Loucy (cell line): ENCODE data around the gene ZSWIM7.

Experiments used
- H2AFZ ChIP-seq: fragments of 200-600 bp; sonication (generic); 2 replicates; pipeline ENCODE4 v1.6.0; 2016; ENCODE audit warnings: antibody characterized with exemption, mild to moderate bottlenecking, low read length, moderate library complexity
- H3F3A ChIP-seq: fragments of 200-600 bp; 2 replicates; pipeline ENCODE4 v1.6.0; 2016; ENCODE audit warnings: antibody characterized with exemption, low read depth, mild to moderate bottlenecking
- H3K27me3 ChIP-seq: fragments of 200-600 bp; sonication (generic); 2 replicates; pipeline ENCODE4 v1.6.1; 2014; ENCODE audit warnings: low read length, mild to moderate bottlenecking; ENCODE audit not compliant: insufficient read depth, poor library complexity, severe bottlenecking
- H3K36me3 ChIP-seq: fragments of 200-600 bp; sonication (generic); 2 replicates; pipeline ENCODE4 v1.6.1; 2016; ENCODE audit warnings: low read length; ENCODE audit not compliant: insufficient read depth
- H3K4me1 ChIP-seq: fragments of 200-600 bp; sonication (generic); 2 replicates; pipeline ENCODE4 v1.5.1; 2014; ENCODE audit warnings: low read length, mild to moderate bottlenecking; ENCODE audit not compliant: insufficient read depth, poor library complexity, severe bottlenecking
- H3K4me2 ChIP-seq: fragments of 200-600 bp; sonication (generic); 2 replicates; pipeline ENCODE4 v1.6.0; 2014; ENCODE audit warnings: antibody characterized with exemption, low read length, low read depth, mild to moderate bottlenecking; ENCODE audit not compliant: poor library complexity, severe bottlenecking
- H3K4me3 ChIP-seq: fragments of 200-600 bp; sonication (generic); 2 replicates; pipeline ENCODE4 v1.5.1; 2014; ENCODE audit warnings: low read length, mild to moderate bottlenecking, mixed read lengths; ENCODE audit not compliant: poor library complexity, severe bottlenecking
- H3K79me2 ChIP-seq: fragments of 200-600 bp; sonication (generic); 2 replicates; pipeline ENCODE4 v1.6.1; 2014; ENCODE audit warnings: low read length; ENCODE audit not compliant: insufficient read depth
- H3K9ac ChIP-seq: fragments of 200-600 bp; sonication (generic); 2 replicates; pipeline ENCODE4 v1.6.0; 2014; ENCODE audit warnings: mild to moderate bottlenecking, low read depth, low read length, moderate library complexity; ENCODE audit not compliant: poor library complexity, severe bottlenecking
- H3K9me2 ChIP-seq: fragments of 200-600 bp; sonication (generic); replicated peaks from 2 replicates; pipeline ENCODE4 v1.6.1; 2016; ENCODE audit warnings: low read depth, low read length, mixed read lengths
- H3K9me3 ChIP-seq: fragments of 200-600 bp; sonication (generic); 2 replicates; pipeline ENCODE4 v1.6.1; 2014; ENCODE audit warnings: mild to moderate bottlenecking, antibody characterized with exemption, low read length, low read depth; ENCODE audit not compliant: insufficient read depth
- H4K20me1 ChIP-seq: fragments of 200-600 bp; sonication (generic); 2 replicates; pipeline ENCODE4 v1.6.0; 2014; ENCODE audit warnings: antibody characterized with exemption, low read length, mild to moderate bottlenecking; ENCODE audit not compliant: insufficient read depth, poor library complexity, severe bottlenecking
- EZH2phosphoT487 ChIP-seq: fragments of 200-600 bp; IDR thresholded peaks from 2 replicates; pipeline ENCODE4 v1.6.1; 2018; ENCODE audit warnings: antibody characterized with exemption, mild to moderate bottlenecking, moderate library complexity, borderline replicate concordance
- TF ChIP-seq, protein P1 (sequence below): fragments of 200-600 bp; sonication (generic); conservative IDR thresholded peaks from 2 replicates; pipeline ENCODE4 v1.5.1; 2014; ENCODE audit warnings: mild to moderate bottlenecking, antibody characterized with exemption, low read length

ZSWIM7 gene

GRCh38 chr17:15931394-15931793 is 68.1 kb downstream of the ZSWIM7 start:
- Histone ChIP-seq H3K4me1 (no peaks in the 10 kb centered on the region), H2AFZ (no peak overlapping the region), H3K9me3 (no peaks in the 10 kb centered on the region), H3F3A (no peaks in the 10 kb centered on the region), H3K27me3 (no peaks in the 10 kb centered on the region), H3K4me3 (no peak overlapping the region), H4K20me1 (no peaks in the 10 kb centered on the region), H3K36me3 (no peaks in the 10 kb centered on the region), H3K9me2 (no peaks in the 10 kb centered on the region), H3K79me2 (no peaks in the 10 kb centered on the region), H3K4me2 (no peak overlapping the region), H3K9ac (no peak overlapping the region)
- TF ChIP-seq, protein P1, sequence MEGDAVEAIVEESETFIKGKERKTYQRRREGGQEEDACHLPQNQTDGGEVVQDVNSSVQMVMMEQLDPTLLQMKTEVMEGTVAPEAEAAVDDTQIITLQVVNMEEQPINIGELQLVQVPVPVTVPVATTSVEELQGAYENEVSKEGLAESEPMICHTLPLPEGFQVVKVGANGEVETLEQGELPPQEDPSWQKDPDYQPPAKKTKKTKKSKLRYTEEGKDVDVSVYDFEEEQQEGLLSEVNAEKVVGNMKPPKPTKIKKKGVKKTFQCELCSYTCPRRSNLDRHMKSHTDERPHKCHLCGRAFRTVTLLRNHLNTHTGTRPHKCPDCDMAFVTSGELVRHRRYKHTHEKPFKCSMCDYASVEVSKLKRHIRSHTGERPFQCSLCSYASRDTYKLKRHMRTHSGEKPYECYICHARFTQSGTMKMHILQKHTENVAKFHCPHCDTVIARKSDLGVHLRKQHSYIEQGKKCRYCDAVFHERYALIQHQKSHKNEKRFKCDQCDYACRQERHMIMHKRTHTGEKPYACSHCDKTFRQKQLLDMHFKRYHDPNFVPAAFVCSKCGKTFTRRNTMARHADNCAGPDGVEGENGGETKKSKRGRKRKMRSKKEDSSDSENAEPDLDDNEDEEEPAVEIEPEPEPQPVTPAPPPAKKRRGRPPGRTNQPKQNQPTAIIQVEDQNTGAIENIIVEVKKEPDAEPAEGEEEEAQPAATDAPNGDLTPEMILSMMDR = no peak
- TF ChIP-seq EZH2phosphoT487 = no peak

- Histone ChIP-seq H2AFZ (no peak overlapping the region), H3K79me2 (no peaks in the 10 kb centered on the region)
- TF ChIP-seq, protein P1 = no peak
- TF ChIP-seq EZH2phosphoT487 = no peak
Measured at GRCh38 chr17:15930426-15930825, 69.1 kb downstream of the ZSWIM7 start.

GRCh38 chr17:15929941-15930340 is 69.6 kb downstream of the ZSWIM7 start:
- Histone ChIP-seq H2AFZ (no peak overlapping the region), H3K9ac (no peak overlapping the region), H3F3A (no peaks in the 10 kb centered on the region), H4K20me1 (no peaks in the 10 kb centered on the region), H3K79me2 (no peaks in the 10 kb centered on the region), H3K4me1 (no peaks in the 10 kb centered on the region), H3K27me3 (no peaks in the 10 kb centered on the region), H3K9me2 (no peaks in the 10 kb centered on the region), H3K36me3 (no peaks in the 10 kb centered on the region), H3K4me3 (no peak overlapping the region), H3K4me2 (no peak overlapping the region), H3K9me3 (no peaks in the 10 kb centered on the region)
- TF ChIP-seq EZH2phosphoT487 = no peak
- TF ChIP-seq, protein P1 = no peak

More at GRCh38 chr17:15930426-15930825, 69.1 kb downstream of the ZSWIM7 start:
- H3K9ac ChIP-seq = no peak overlapping the region
- H3K4me2 ChIP-seq = no peak overlapping the region
- no peaks in the 10 kb centered on the region for H3F3A ChIP-seq
- no peaks in the 10 kb centered on the region for H3K9me2 ChIP-seq
- no peak overlapping the region for H3K4me3 ChIP-seq
- H3K4me1 ChIP-seq = no peaks in the 10 kb centered on the region
- H3K9me3 ChIP-seq = no peaks in the 10 kb centered on the region
- no peaks in the 10 kb centered on the region for H3K27me3 ChIP-seq
- H4K20me1 ChIP-seq = no peaks in the 10 kb centered on the region
- no peaks in the 10 kb centered on the region for H3K36me3 ChIP-seq
